Gastrocnemius medialis (tissue), 4 donors: ENCODE measurements around the gene RAB7A. TPM values are rescaled to one million over a fixed set of nuclear protein-coding genes. Genes with fewer than 3 reads are reported as not detected.

Experiments
- ATAC-seq, 2 donors: fragments of 150-250 bp; one replicate each; pipeline ENCODE4 v1.9.1; 2016
- DNase-seq, 2 donors: peaks; one replicate each; pipeline ENCODE4 v3.0.0-alpha.2; 2019
- H3K27ac ChIP-seq, 4 donors: fragments of 200-600 bp; sonication (generic); 1 replicate in 1 of 4; 2 replicates in 3 of 4; pipeline ENCODE4 v1.5.1; 2016 to 2018; ENCODE audit warnings: mild to moderate bottlenecking in 2 of 4, moderate library complexity in 1 of 4
- H3K27me3 ChIP-seq, 3 donors: fragments of 200-600 bp; sonication (generic) in 2 of 3; 1 replicate in 1 of 3; 2 replicates in 2 of 3; pipeline versions ENCODE4 v1.5.1 to v1.6.0; 2016 to 2019; ENCODE audit warnings: mild to moderate bottlenecking in 1 of 3, moderate library complexity in 1 of 3
- H3K36me3 ChIP-seq, 2 donors: fragments of 200-600 bp; sonication (generic) in 1 of 2; one replicate each; pipeline ENCODE4 v1.5.1; 2017 to 2018
- H3K4me1 ChIP-seq, 2 donors: fragments of 200-600 bp; sonication (generic) in 1 of 2; one replicate each; pipeline ENCODE4 v1.5.1; 2016 to 2017; ENCODE audit warnings: mild to moderate bottlenecking in 2 of 2
- H3K4me3 ChIP-seq, 4 donors: fragments of 200-600 bp; sonication (generic) in 3 of 4; 1 replicate in 1 of 4; 2 replicates in 3 of 4; pipeline ENCODE4 v1.5.1; 2016 to 2019; ENCODE audit warnings: mild to moderate bottlenecking in 2 of 4
- H3K9me3 ChIP-seq, 3 donors: fragments of 200-600 bp; sonication (generic) in 2 of 3; 1 replicate in 1 of 3; 2 replicates in 2 of 3; pipeline ENCODE4 v1.5.1; 2016 to 2019
- CTCF ChIP-seq, 5 experiments: fragments of 450-650 bp in 3 of 5; fragments of 200-600 bp in 2 of 5; sonication (generic) in 2 of 5; IDR thresholded peaks in 4 of 5; conservative IDR thresholded peaks in 1 of 5; 1 replicate in 4 of 5; 2 replicates in 1 of 5; pipeline ENCODE4 v1.5.1; 2016 to 2019; ENCODE audit warnings: antibody characterized with exemption in 5 of 5, mild to moderate bottlenecking in 3 of 5, moderate library complexity in 3 of 5
- POLR2A ChIP-seq, 2 donors: fragments of 450-650 bp; IDR thresholded peaks; one replicate each; pipeline ENCODE4 v1.6.1; 2017; ENCODE audit warnings: antibody characterized with exemption in 2 of 2, mild to moderate bottlenecking in 2 of 2, moderate library complexity in 2 of 2
- in situ Hi-C, 4 donors: fragments of 200-750 bp; cut with MboI; loops; one replicate each; pipeline versions ENCODE4 v1.15.0 to v1.8.0; 2017; ENCODE audit warnings: low sequenced_read_pairs in 4 of 4
- intact Hi-C: fragments of 100-400 bp; cut with DNase I; formaldehyde crosslinking; loops from one replicate; pipeline ENCODE4 v1.15.1; 2023; ENCODE audit warnings: low total_unique reads
- total RNA-seq, 4 donors: library from RNA; depleted of rRNA; stranded (reverse); fragments of >200 nt; gene quantifications; one replicate each; pipeline versions ENCODE4 v1.1.0 to v1.2.3, GENCODE V29; 2016

RAB7A gene
- total RNA-seq, 4 donors from 2014 or later: 102 to 190 (median 149) TPM

GRCh38 chr3:128849911-128850455 is 124.0 kb downstream of the RAB7A start:
- Histone ChIP-seq H3K27me3 (no peaks in the 10 kb centered on the region), H3K4me3 (no peak overlapping the region), H3K36me3 (no peaks in the 10 kb centered on the region), H3K27ac (no peak overlapping the region), H3K9me3 (no peaks in the 10 kb centered on the region), H3K4me1 (peaks cover 7 to 12% of the 10 kb centered on the region in 2 donors)
- ATAC-seq (no peak), DNase-seq (no peak)
- in situ Hi-C loops: loop anchor here in 3 of 4 donors (10.0 to 25.0 kb wide), 2 partner anchors 163 to 165 kb away; no protein-coding TSS in a partner anchor
- no peak for TF ChIP-seq CTCF (IDR thresholded peaks at IDR 0.05 in 4 of 5, conservative IDR thresholded peaks at IDR 0.05 in 1 of 5)
- TF ChIP-seq POLR2A (IDR thresholded peaks at IDR 0.05): no peak
- intact Hi-C loops: no loop called here

GRCh38 chr3:128850544-128850943 is 124.6 kb downstream of the RAB7A start:
- H3K4me1 ChIP-seq: peaks cover 2 to 12% of the 10 kb centered on the region in 2 donors
- no peak for ATAC-seq
- intact Hi-C loops: no loop called here

GRCh38 chr3:128851601-128852000 is 125.6 kb downstream of the RAB7A start:
- TF ChIP-seq POLR2A (IDR thresholded peaks at IDR 0.05): no peak
- no peak for TF ChIP-seq CTCF (IDR thresholded peaks at IDR 0.05 in 4 of 5, conservative IDR thresholded peaks at IDR 0.05 in 1 of 5)
- Histone ChIP-seq H3K36me3 (no peaks in the 10 kb centered on the region), H3K4me1 (peaks cover 0 to 11% of the 10 kb centered on the region in 2 donors), H3K27me3 (no peaks in the 10 kb centered on the region), H3K4me3 (no peak overlapping the region), H3K9me3 (no peaks in the 10 kb centered on the region), H3K27ac (no peak overlapping the region)
- ATAC-seq: no peak
- DNase-seq: no peak
- in situ Hi-C loops (loop anchor here in 2 of 4 donors (10.0 to 25.0 kb wide), 2 partner anchors 164 to 167 kb away; no protein-coding TSS in a partner anchor), intact Hi-C loops (no loop called here)

More at GRCh38 chr3:128850544-128850943, 124.6 kb downstream of the RAB7A start:
- no peak for DNase-seq
- in situ Hi-C loops: loop anchor here in 2 of 4 donors (10.0 to 25.0 kb wide), 2 partner anchors 163 to 166 kb away; no protein-coding TSS in a partner anchor
- TF ChIP-seq CTCF (IDR thresholded peaks at IDR 0.05 in 4 of 5, conservative IDR thresholded peaks at IDR 0.05 in 1 of 5): no peak
- no peak for TF ChIP-seq POLR2A (IDR thresholded peaks at IDR 0.05)
- Histone ChIP-seq H3K27ac (no peak overlapping the region), H3K27me3 (no peaks in the 10 kb centered on the region), H3K4me3 (no peak overlapping the region), H3K36me3 (no peaks in the 10 kb centered on the region), H3K9me3 (no peaks in the 10 kb centered on the region)

- no peak for TF ChIP-seq POLR2A (IDR thresholded peaks at IDR 0.05)
- no peak for TF ChIP-seq CTCF (IDR thresholded peaks at IDR 0.05 in 4 of 5, conservative IDR thresholded peaks at IDR 0.05 in 1 of 5)
- in situ Hi-C loops: loop anchor here in 2 of 4 donors (10.0 to 25.0 kb wide), 2 partner anchors 167 to 169 kb away; no protein-coding TSS in a partner anchor
- Histone ChIP-seq H3K4me3 (no peak overlapping the region), H3K27ac (no peak overlapping the region), H3K9me3 (no peaks in the 10 kb centered on the region), H3K4me1 (peaks cover 0 to 11% of the 10 kb centered on the region in 2 donors), H3K36me3 (no peaks in the 10 kb centered on the region), H3K27me3 (no peaks in the 10 kb centered on the region)
- intact Hi-C loops: no loop called here
- DNase-seq (no peak), ATAC-seq (no peak)
Measured at GRCh38 chr3:128853826-128854225, 127.8 kb downstream of the RAB7A start.
